ENCODE results near the gene SFTPD.

The SFTPD gene

DNA sequence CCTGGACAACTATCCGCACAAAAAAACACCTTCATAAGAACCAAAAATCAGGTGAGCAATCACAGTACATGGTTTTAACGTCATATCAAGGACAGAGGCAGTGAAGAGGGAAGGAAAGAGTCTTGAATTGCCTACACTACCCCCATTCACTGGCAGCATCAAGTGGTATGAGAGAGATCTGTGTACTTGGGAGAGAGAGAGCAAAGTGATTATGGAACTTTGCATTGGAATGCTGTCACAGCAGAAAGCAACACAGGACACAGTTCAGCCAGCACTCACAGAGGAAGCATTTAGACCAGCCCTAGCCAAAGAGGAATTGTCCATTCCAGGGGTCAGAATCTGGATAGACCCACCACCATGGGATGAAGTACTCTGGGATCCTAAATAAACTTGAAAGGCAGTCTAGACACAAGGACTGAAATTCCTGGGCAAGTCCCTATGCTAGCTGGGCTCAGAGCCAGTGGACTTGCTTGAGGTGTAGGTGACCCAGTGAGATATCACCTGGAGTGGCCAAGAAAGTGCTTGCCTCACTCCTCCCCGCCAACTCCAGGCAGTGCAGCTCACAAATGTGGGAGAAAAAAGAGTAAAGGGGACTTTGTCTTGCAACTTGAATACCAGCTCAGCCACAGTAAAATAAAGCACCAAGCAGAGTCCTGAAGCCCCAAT is 30.5 kb upstream of the SFTPD start:
- TF ChIP-seq, protein P1, sequence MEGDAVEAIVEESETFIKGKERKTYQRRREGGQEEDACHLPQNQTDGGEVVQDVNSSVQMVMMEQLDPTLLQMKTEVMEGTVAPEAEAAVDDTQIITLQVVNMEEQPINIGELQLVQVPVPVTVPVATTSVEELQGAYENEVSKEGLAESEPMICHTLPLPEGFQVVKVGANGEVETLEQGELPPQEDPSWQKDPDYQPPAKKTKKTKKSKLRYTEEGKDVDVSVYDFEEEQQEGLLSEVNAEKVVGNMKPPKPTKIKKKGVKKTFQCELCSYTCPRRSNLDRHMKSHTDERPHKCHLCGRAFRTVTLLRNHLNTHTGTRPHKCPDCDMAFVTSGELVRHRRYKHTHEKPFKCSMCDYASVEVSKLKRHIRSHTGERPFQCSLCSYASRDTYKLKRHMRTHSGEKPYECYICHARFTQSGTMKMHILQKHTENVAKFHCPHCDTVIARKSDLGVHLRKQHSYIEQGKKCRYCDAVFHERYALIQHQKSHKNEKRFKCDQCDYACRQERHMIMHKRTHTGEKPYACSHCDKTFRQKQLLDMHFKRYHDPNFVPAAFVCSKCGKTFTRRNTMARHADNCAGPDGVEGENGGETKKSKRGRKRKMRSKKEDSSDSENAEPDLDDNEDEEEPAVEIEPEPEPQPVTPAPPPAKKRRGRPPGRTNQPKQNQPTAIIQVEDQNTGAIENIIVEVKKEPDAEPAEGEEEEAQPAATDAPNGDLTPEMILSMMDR (IDR thresholded peaks at IDR 0.05; ENCODE audit: low read depth, low read length, missing control alignments) = no peak
- in situ Hi-C loops (cut with HindIII; ENCODE audit: low sequenced_read_pairs) = no loop called here
- H3K4me3 ChIP-seq (ENCODE audit: low read depth, low read length) = no peak overlapping the region
- DNase-seq (ENCODE audit: low read depth) = no peak

DNA sequence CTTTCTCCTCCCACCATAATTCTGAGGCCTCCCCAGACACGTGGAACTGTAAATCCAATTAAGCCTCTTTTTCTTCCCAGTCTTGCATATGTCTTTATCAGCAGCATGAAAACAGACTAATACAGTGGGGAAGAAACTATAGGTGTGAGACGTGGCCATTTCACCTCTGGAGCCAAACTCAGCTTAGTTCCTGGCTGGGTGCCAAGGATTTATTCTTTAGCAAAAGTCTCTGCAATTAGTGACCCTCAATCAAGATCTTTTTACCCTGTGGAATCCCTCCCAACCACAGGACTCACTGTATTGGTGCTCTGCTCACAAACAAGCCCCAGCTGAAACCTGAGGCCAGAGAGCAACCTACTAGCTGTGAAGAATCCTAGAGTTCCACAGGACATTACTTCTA is 28.1 kb upstream of the SFTPD start:
- no peak overlapping the region for H3K4me3 ChIP-seq (ENCODE audit: low read depth, low read length)
- DNase-seq (ENCODE audit: low read depth) = no peak
- TF ChIP-seq, protein P1 (IDR thresholded peaks at IDR 0.05; ENCODE audit: low read depth, low read length, missing control alignments) = no peak
- in situ Hi-C loops (cut with HindIII; ENCODE audit: low sequenced_read_pairs) = no loop called here

DNA sequence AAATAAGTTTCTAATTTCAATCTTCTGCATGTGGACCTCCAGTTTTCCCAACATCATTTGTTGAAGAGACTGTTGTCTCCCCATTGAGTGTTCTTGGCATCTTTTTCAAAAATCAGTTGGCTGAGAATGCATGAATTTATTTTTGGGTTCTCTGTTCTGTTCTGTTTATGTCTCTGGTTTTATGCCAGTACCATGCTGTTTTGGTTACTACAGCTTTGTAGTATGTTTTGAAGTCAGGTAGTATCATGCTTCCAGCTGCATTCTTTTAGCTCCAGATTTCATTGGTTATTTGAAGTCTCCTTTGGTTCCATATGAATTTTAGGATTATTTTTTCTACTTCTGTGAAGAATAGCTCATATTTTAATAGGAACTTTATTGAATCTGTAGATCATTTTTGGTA is 21.2 kb upstream of the SFTPD start:
- in situ Hi-C loops (cut with HindIII; ENCODE audit: low sequenced_read_pairs) = no loop called here
- TF ChIP-seq, protein P1 (IDR thresholded peaks at IDR 0.05; ENCODE audit: low read depth, low read length, missing control alignments) = no peak
- no peak for DNase-seq (ENCODE audit: low read depth)
- no peak overlapping the region for H3K4me3 ChIP-seq (ENCODE audit: low read depth, low read length)

DNA sequence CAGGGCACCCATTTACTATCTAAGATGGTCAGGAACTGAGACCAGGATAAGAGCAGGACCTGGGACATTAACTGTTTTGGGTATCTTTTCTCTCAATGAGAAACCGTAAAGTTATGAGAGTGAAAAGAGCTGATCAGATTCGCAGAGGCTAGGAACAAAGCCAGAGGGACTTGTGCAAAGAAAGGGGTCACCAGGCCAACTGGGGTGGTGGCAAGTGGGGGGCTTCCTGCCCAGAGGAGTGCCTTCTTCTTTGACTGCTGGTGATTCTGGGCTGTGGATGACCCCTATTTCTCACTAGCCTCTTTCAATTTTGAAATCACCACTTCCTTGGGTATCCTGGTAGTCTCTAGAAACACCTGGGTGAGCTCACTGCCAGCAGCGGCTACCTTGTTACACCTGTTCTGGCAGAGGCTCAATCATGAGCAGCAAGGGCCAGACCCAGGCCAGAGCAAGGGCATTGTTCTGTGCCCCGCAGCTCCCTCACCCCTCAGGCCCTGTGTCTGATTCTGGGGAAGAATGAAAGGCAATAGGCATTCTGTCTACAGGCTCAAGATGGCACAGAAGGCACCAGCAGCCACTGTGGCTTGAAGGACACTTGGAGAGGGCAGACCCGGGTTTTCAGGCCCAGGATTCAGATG is 999 bp downstream of the SFTPD start:
- no peak overlapping the region for H3K4me3 ChIP-seq (ENCODE audit: low read depth, low read length)
- DNase-seq (ENCODE audit: low read depth) = no peak
- in situ Hi-C loops (cut with HindIII; ENCODE audit: low sequenced_read_pairs) = no loop called here
- TF ChIP-seq, protein P1 (IDR thresholded peaks at IDR 0.05; ENCODE audit: low read depth, low read length, missing control alignments) = no peak

DNA sequence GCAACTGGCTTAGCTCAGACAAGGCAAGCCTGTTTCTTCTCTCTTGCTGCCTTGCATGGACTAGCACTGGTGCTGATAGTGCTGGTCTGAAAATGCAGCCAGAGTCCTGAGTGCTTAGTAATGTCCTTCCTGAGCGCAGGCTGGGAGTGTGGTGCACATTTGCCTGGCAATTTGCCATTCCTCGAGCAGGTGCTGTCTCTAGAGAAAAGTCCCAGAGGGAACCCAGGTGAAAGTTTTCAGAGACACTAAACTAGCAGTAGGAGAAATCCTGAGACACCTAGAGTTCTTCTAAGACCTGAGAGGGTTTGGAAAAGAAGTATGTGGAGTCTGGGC is 1.9 kb downstream of the SFTPD start:
- H3K4me3 ChIP-seq (ENCODE audit: low read depth, low read length) = no peak overlapping the region
- TF ChIP-seq, protein P1 (IDR thresholded peaks at IDR 0.05; ENCODE audit: low read depth, low read length, missing control alignments) = no peak
- in situ Hi-C loops (cut with HindIII; ENCODE audit: low sequenced_read_pairs) = no loop called here
- no peak for DNase-seq (ENCODE audit: low read depth)

DNA sequence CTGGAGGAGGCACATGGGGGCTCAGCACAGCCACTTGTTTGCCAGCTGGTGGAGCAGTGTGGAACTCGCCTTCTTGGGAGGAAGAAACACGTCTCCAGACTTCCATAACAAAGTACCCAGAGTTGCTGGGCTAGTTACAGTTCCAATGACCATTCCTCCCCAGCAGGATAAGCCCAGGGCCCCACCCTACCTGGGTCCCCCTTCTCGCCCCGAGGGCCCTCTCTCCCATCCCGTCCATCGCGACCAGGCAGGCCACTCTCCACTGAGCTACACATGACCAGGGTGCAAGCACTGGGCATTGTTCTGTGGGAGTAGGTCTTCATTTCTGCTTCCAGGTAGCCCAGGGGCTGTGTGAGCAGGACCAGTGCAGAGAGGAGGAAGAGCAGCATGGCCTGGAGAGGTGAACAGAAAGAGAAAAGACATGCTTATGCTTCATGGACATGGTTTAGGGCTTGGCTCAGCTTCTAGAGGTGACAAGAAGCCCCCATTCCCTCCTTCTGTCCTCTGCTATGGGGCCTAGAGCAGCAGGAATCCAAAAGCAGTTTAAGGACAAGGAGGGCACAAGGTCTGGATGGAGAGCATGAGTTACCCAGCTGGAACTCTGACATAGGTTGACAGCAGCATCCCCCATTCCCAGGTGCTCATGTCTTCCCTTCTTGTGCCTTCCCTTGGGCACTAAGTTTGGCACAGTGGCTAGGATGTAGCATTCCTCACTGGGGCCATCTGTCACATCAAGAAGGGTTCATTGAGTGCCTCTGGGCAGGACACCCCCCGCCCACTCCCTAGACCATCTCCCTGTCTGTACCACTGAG is 2.4 kb downstream of the SFTPD start:
- H3K4me3 ChIP-seq (ENCODE audit: low read depth, low read length) = no peak overlapping the region
- no peak for DNase-seq (ENCODE audit: low read depth)
- in situ Hi-C loops (cut with HindIII; ENCODE audit: low sequenced_read_pairs) = no loop called here
- TF ChIP-seq, protein P1 (IDR thresholded peaks at IDR 0.05; ENCODE audit: low read depth, low read length, missing control alignments) = no peak

Measured in astrocyte of the cerebellum (primary cell).